HEK293T (cell line): ENCODE measurements around the gene NUDT4.

ENCODE experiments used
- ARNT ChIP-seq: fragments of 450-650 bp; IDR thresholded peaks from 2 replicates; pipeline ENCODE4 v1.6.1; 2017; ENCODE audit warnings: mild to moderate bottlenecking
- BHLHE40 ChIP-seq: fragments of 450-650 bp; IDR thresholded peaks from 2 replicates; pipeline ENCODE4 v1.6.1; 2016; ENCODE audit warnings: mild to moderate bottlenecking, moderate library complexity, borderline replicate concordance
- ELF4 ChIP-seq: fragments of 450-650 bp; IDR thresholded peaks from 2 replicates; pipeline ENCODE4 v1.6.1; 2017; ENCODE audit warnings: antibody characterized with exemption
- FOXA1 ChIP-seq: fragments of 450-650 bp; IDR thresholded peaks from 2 replicates; pipeline ENCODE4 v1.6.1; 2016; ENCODE audit warnings: mild to moderate bottlenecking
- FOXK2 ChIP-seq: fragments of 450-650 bp; IDR thresholded peaks from 2 replicates; pipeline ENCODE4 v1.6.1; 2016; ENCODE audit warnings: mild to moderate bottlenecking
- FOXM1 ChIP-seq: fragments of 450-650 bp; IDR thresholded peaks from 2 replicates; pipeline ENCODE4 v1.6.1; 2017; ENCODE audit warnings: mild to moderate bottlenecking, borderline replicate concordance
- HDGF ChIP-seq: fragments of 450-650 bp; IDR thresholded peaks from 2 replicates; pipeline ENCODE4 v1.6.1; 2017; ENCODE audit warnings: antibody characterized with exemption, borderline replicate concordance
- L3MBTL2 ChIP-seq: fragments of 450-650 bp; conservative IDR thresholded peaks from 2 replicates; pipeline ENCODE4 v1.6.1; 2016; ENCODE audit warnings: mild to moderate bottlenecking
- LEF1 ChIP-seq: fragments of 450-650 bp; IDR thresholded peaks from 2 replicates; pipeline ENCODE4 v1.6.1; 2017; ENCODE audit warnings: mild to moderate bottlenecking, borderline replicate concordance
- PKNOX1 ChIP-seq: fragments of 450-650 bp; IDR thresholded peaks from 2 replicates; pipeline ENCODE4 v1.6.1; 2016
- SP1 ChIP-seq: fragments of 450-650 bp; IDR thresholded peaks from 2 replicates; pipeline ENCODE4 v1.6.1; 2017
- TARDBP ChIP-seq: fragments of 450-650 bp; IDR thresholded peaks from 2 replicates; pipeline ENCODE4 v1.6.1; 2016

DNA sequence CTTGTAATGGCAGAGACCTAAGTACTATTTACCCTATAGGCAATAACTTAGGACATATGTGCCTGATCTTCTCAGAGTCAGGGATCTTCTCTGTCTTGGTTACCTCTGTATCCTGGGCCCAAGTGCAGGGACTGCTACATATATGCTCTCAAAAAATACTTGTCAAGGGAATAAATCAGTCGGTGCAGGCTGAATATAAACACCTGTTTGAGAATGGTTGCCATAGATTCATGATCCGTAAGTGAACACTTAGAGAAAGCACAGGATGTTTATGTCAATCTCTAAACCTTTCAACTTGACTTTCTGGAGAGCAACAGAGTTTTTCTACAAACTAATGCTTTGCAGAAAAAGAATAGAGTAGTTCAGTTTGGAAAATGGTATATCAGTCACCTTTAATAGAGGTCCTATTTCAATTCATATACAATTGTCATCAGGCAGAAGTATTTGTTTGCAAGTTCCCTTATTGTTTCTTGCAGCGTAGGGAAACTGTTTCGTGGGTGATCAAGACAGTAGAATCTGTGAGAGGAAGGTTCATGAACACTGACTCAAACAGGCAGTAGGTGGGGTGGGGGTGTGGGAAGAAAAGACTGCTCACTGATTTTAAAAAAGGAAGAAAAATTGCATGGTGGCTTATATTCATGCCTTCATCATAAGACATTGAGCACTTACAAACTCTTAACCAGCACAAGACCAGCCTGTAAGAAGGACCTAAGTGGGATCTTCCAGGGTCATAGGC is 70.0 kb downstream of the NUDT4 start:
- TF ChIP-seq FOXM1 (no peak), PKNOX1 (no peak), L3MBTL2 (no peak), BHLHE40 (no peak), ARNT (no peak), FOXA1 (no peak), HDGF (no peak), TARDBP (no peak), LEF1 (no peak), ELF4 (no peak), FOXK2 (no peak), SP1 (no peak)
